Psoas muscle (tissue), 8 donors: ENCODE data around the gene CAMSAP2. TPM values are rescaled to one million over a fixed set of nuclear protein-coding genes. Genes with fewer than 3 reads are reported as not detected.

Experiments used
- ATAC-seq, 4 donors: fragments of 200-7000 bp; cut with Tn5 transposase; one replicate each; pipeline ENCODE4 v1.9.1; 2020; ENCODE audit warnings: moderate library complexity in 3 of 4, mild to moderate bottlenecking in 2 of 4
- DNase-seq, 2 donors: peaks; one replicate each; pipeline ENCODE4 v3.0.0-alpha.2; 2020
- H3K27ac ChIP-seq: fragments of 200-600 bp; one replicate; pipeline ENCODE4 v1.8.0; 2022
- H3K27me3 ChIP-seq, 3 donors: fragments of 200-600 bp in 1 of 3; one replicate each; pipeline versions ENCODE4 v1.6.1 to v1.8.0; 2013 to 2022; ENCODE audit warnings: low read length in 2 of 3, mild to moderate bottlenecking in 2 of 3, moderate library complexity in 1 of 3; ENCODE audit not compliant: insufficient read depth in 3 of 3
- H3K36me3 ChIP-seq, 2 donors: fragments of 200-600 bp in 1 of 2; one replicate each; pipeline versions ENCODE4 v1.6.1 to v1.8.0; 2013 to 2022; ENCODE audit warnings: low read depth in 1 of 2, mild to moderate bottlenecking in 1 of 2, moderate library complexity in 1 of 2; ENCODE audit not compliant: insufficient read depth in 1 of 2
- H3K4me1 ChIP-seq: fragments of 200-600 bp; one replicate; pipeline ENCODE4 v1.8.0; 2022
- H3K4me3 ChIP-seq: fragments of 200-600 bp; one replicate; pipeline ENCODE4 v1.8.0; 2022; ENCODE audit warnings: mild to moderate bottlenecking
- H3K9me3 ChIP-seq: fragments of 200-600 bp; one replicate; pipeline ENCODE4 v1.8.0; 2022
- CTCF ChIP-seq: fragments of 200-600 bp; IDR thresholded peaks from one replicate; pipeline ENCODE4 v1.8.0; 2022; ENCODE audit warnings: antibody characterized with exemption
- WGBS, 3 donors: extraction: QIAGEN DNeasy Blood & Tissue Kit; methylation state at CpG; one replicate each; pipeline versions ENCODE4 v1.1.6 to v1.1.7; 2013; 5-methylcytosine and 5-hydroxymethylcytosine counted together
- intact Hi-C, 2 donors: fragments of 100-400 bp; cut with DNase I; formaldehyde crosslinking; loops; one replicate each; pipeline versions ENCODE4 v1.11.0 to v1.14.2; 2022
- polyA plus RNA-seq, 3 donors: library from polyadenylated mRNA; stranded (reverse); fragments of 200-250 nt; gene quantifications; one replicate each; pipeline ENCODE4 v1.2.3, GENCODE V29; 2013
- total RNA-seq, 4 donors: library from RNA; stranded (reverse); fragmentation: NEBNext Ultra II Directional in 2 of 4; extraction: Animal tissue kit (Norgen Biotek cat#: 25700) in 2 of 4; gene quantifications; one replicate each; pipeline versions ENCODE4 v1.2.1 to v1.2.4, GENCODE V29; 2021 to 2023
- donor health status: healthy with polysubstance abuse.
- donor health status: DM: no; HTN: no; CAD: no; lungs with moderate emphysema.
- donor health status: Bipolar disorder and iron deficiency.
- donor health status: healthy.
- donor health status: DM: yes; HTN: yes; CAD: no.
- donor health status: DM: no; HTN: no; CAD: no.
- donor health status: DM: no; HTN: no; CAD: no.
- donor health status: DM: yes; HTN: yes; CAD: no.

CAMSAP2 gene
- total and polyA plus RNA-seq, 7 donors, result 4.8 to 70.8 (median 37.0) TPM

DNA sequence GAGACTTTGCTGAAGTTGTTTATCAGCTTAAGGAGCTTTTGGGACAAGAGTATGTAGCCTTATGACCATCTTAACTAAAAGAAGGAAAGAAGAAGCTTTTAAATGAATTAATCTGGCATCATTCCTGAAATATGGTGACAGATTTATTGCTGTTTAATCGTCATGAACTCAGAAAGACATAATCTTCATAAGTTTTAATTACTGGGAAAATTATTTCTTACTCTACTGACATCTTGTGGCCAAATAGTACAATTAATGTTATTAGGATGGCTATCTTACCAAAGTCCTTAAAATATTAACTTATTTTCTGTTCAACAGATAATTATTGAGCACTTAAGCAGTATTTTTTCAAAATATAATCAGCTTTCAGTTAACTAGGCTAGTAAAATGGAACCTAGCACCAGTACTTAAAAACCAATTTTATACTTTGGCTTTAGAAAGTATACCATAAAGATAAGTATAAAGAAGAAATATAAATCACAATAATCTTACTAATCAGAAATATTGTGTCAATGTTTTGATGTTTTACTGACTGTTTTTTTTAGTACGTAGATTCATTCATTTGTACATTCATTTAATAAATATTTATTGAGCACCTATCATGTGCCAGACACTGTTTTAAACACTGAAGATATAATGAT lies 99.4 kb downstream of the CAMSAP2 start:
- peak; percentile 51 for TF ChIP-seq CTCF
- DNase-seq (no peak), ATAC-seq (no peak)
- 47 to 50% (median 47%) methylated on average over 2 of the region's 2 CpGs for WGBS, 3 donors
- Histone ChIP-seq H3K36me3 (peaks cover 3 to 17% of the 10 kb centered on the region in 2 donors), H3K4me1 (no peaks in the 10 kb centered on the region), H3K9me3 (peaks cover 4% of the 10 kb centered on the region), H3K4me3 (no peak overlapping the region), H3K27ac (no peak overlapping the region), H3K27me3 (no peaks in the 10 kb centered on the region)
- intact Hi-C loops, result loop anchor here in 1 of 2 donors (2.0 to 10.0 kb wide), 2 partner anchors 215 to 283 kb away; no protein-coding TSS in a partner anchor

- no peak for ATAC-seq
- Histone ChIP-seq H3K4me1 (no peaks in the 10 kb centered on the region), H3K36me3 (peaks cover 0 to 21% of the 10 kb centered on the region in 2 donors), H3K27me3 (no peaks in the 10 kb centered on the region), H3K27ac (no peak overlapping the region), H3K4me3 (no peak overlapping the region), H3K9me3 (peaks cover 4% of the 10 kb centered on the region)
- WGBS, 3 donors, result 83 to 84% (median 84%) methylated on average over 3 of the region's 3 CpGs
- intact Hi-C loops, result loop anchor here in 1 of 2 donors (10.0 kb wide), 1 partner anchor 284 kb away; no protein-coding TSS in a partner anchor
- no peak for DNase-seq
- no peak for TF ChIP-seq CTCF
Measured at GRCh38 chr1:200838676-200839445, 100.2 kb downstream of the CAMSAP2 start.

DNA sequence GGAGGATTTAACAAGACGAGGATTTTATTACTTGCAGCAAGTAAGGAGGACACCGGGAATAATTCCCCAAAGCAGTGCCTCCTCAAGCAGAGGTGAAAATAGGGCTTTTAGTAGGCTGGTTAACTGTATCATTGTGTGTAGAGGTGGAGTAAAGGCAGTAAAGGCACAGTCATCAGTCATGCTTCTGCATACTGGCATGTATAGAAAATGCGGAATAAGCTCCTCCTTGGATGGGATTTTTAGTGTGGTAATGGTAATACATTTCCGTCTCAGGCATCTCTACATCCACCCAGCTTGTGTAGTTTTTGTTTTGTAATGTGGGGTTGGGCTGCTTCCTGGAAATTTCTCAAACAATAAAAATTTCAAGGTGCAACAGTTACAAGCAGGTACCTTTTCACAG lies 106.7 kb downstream of the CAMSAP2 start:
- DNase-seq (no peak), ATAC-seq (no peak)
- H3K4me3 ChIP-seq, result no peak overlapping the region
- H3K27ac ChIP-seq, result no peak overlapping the region
- no peak for TF ChIP-seq CTCF
- intact Hi-C loops, result no loop called here
- H3K9me3 ChIP-seq, result no peaks in the 10 kb centered on the region
- H3K36me3 ChIP-seq, result peaks cover 8 to 80% of the 10 kb centered on the region in 2 donors
- no peaks in the 10 kb centered on the region for H3K4me1 ChIP-seq
- no peaks in the 10 kb centered on the region for H3K27me3 ChIP-seq
- 89 to 97% (median 96%) methylated on average over 4 of the region's 4 CpGs for WGBS, 3 donors

GRCh38 chr1:200846398-200846797 lies 107.7 kb downstream of the CAMSAP2 start:
- DNase-seq (no peak), ATAC-seq (no peak)
- Histone ChIP-seq H3K4me3 (no peak overlapping the region), H3K36me3 (peaks cover 8 to 90% of the 10 kb centered on the region in 2 donors), H3K27me3 (no peaks in the 10 kb centered on the region), H3K4me1 (no peaks in the 10 kb centered on the region), H3K9me3 (no peaks in the 10 kb centered on the region), H3K27ac (no peak overlapping the region)
- TF ChIP-seq CTCF, result no peak
- WGBS, 3 donors, result 93 to 97% (median 97%) methylated on average over 1 of the region's 1 CpG
- intact Hi-C loops, result no loop called here
